GM18498 (cell line): Measurements from ENCODE around the gene SPTA1.
"Not testable (repeated sequence)": the region's sequence is repeated elsewhere in the genome, so short reads cannot be mapped to it uniquely, and the experiment has no call there.

Experiments
- ATAC-seq: cut with Tn5 transposase; IDR thresholded peaks from one replicate; pipeline ENCODE4 v1.9.1; 2021; ENCODE audit warnings: mild to moderate bottlenecking, moderate library complexity; ENCODE audit not compliant: unreplicated experiment

SPTA1 gene

DNA sequence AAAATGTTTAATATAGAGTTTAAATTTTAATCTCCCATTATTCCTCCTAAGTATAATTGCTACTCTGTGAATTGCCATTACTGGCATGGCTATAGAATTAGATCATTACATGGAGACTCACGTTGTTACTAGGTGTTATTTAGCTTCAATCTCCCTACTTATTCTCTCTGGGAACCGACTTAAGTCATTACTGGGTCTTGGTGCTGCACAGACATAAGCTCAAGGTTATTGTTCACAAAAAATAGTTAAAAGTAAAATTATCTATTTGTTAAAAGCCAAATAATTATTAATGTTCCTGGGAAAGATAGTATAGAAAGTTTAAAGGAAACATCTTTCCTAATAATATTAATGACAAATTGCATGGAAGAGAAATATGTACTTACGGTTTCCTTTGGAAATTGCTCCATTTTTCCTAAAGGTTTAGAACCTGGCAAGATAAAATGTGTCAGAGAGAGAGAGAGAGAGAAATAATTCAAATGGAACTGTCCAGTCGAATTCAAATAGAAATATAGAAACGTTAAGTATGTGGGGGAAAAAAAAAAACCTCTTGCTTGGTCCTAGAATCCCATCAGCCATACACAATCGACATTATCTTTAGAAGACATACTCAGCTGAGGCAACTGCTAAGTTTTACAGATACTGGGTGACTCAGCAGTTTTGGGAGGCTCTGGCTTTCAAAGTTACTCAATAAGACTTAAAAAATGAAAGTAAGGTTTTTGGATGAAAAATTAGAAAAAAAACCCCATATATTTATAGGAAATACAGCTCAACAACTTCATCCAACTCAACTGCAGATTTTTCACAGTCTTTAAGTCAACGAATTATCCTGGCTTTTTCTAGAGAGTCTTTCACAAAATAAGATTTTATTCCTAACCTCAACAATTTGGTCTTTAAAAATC is at the start of gene SPTA1:
TSS of gene SPTA1 (minus strand) at position 605 of the 899 bp plus-strand sequence. CDS start at position 407, 198 bp downstream.
- no peak for ATAC-seq

DNA sequence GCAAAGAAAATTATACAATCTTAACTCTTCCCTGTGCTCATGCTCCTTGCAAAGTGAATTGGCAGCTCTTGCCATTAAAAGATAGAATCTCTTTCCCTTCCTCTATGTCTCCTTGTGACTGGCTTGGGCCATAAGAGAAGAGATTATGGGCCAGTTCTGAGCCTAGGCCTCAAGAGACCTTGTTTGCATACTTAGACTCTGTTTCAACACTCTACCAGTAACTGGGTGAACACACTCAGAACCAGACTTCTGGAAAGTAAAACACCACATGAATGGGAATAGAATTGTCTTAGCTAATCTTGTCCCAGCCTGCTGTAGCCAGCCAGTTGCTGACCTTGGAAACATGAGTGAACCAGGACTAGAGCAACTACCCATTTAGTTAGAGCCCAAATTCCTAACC is 49.3 kb upstream of the SPTA1 start:
- ATAC-seq = no peak

GRCh38 chr1:158732524-158732923 is 46.0 kb upstream of the SPTA1 start:
- no peak for ATAC-seq

- no peak for ATAC-seq
Observed at GRCh38 chr1:158731707-158732106, 45.2 kb upstream of the SPTA1 start.

- no peak for ATAC-seq
Observed at GRCh38 chr1:158730453-158730852, 43.9 kb upstream of the SPTA1 start.

DNA sequence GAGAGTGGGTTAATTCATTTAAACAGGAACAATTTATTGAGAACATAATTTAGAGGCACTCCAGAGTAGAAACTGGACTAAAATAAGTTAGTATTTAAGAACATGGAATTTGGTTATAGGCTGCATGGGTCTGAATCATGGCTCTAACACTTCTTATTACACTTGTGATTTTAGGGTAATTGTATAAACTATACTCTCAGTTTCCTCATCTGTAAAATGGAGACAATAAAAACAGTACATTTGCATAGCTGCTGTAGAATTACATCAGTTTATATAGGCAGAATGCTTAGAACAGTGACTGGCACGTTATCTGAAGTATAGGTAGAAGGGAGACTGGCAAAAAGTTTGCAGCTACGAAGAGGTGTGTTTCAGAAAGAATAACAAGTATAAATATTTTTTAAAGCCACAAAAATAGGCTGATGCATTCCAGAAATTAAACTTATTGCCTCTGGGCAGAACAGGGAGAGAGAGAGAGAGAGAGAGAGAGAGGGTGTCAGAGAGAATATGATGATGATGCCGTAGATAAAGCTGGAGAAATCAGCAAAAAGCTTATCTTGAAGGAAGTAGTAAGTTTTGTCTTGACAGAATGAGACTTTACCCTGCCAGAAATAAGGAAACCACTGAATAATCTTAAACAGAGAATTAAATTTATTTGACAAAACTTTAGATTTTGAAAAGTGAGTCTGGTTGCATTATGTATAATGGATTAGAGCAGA is 42.2 kb upstream of the SPTA1 start:
- ATAC-seq = no peak

DNA sequence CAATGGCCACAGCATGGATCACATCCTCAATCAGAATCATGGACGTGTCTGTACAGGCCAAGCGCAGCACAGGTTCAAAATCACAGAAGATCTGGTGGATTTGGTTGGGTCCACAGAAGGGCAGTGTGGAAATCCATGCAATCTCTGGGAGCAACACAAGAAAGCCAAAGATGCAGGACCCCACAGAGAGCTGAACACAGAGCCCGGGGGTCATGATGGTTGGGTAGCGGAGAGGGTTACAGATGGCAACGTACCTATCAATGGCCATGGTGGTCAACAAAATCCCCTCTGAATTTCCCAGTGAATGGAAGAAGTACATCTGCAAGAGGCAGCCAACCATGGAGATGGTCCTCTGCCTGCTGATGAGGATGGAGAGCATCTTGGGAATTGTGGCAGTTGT is 37.9 kb upstream of the SPTA1 start:
- ATAC-seq = no peak

GRCh38 chr1:158720620-158721019 is 34.1 kb upstream of the SPTA1 start, which contains the start of gene OR6K3:
TSS of gene OR6K3 (minus strand) at chr1:158720720. CDS start at chr1:158718115, 2,605 bp downstream.
- ATAC-seq = no peak

DNA sequence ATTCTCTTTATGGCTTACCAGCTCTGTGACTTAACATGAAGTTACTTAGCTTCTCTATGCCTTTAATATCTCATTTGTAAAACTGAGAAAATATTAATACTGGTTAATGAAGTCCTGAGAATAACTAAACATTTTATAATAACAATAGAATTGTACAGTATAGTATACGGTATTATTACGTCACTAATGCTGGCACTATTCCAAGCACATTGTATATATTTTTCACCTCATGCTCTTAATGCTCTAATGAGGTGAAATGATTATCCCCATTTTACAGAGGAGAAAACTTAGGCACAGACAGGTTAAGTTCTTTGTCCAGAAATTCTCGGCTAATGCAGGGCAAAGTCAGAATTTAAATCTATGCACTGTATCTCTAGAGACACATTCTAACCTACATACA is 33.1 kb upstream of the SPTA1 start:
- ATAC-seq = no peak

- ATAC-seq = no peak
Observed at GRCh38 chr1:158717344-158717743, 30.8 kb upstream of the SPTA1 start.

- ATAC-seq = peak; percentile 54
Observed at GRCh38 chr1:158716335-158716734, 29.8 kb upstream of the SPTA1 start.

DNA sequence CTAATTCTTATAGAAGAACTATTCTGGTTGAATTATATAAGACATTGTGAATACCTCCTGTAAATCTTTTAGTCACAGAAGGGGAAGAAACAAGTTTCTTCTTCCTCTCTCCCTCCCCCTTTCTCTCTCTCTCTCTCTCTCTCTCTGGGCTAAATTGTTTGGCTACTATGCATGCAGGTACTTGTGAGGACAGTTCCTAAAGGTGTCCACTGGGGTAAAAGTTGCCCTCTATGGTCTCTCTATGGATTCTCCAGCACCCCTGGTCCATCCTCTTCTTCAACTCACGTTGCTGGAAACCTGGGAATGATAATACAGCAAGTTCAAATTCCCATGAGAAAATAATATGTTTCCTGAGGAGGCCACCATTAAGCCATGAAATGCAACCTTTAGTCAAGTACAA is 28.2 kb upstream of the SPTA1 start:
- no peak for ATAC-seq

DNA sequence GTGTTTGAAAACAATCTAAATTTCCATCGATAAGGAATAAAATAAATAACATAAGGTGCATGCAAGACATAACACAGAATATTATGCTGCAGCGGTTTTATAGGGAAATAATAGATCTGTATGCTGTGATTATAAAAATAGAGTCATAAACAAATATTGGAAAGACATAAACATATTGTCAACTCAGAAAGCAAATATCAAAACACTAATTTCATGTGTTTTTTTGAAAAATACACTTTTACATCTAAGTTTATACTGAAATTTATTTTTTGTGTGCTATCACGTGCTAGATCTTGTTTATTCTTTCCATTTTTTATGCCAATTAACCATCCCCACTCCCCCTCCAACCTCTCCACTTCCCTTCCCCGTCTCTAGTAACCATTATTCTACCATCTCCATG is 24.6 kb upstream of the SPTA1 start:
- no peak for ATAC-seq

GRCh38 chr1:158706096-158706495 is 19.6 kb upstream of the SPTA1 start:
- ATAC-seq = no peak

GRCh38 chr1:158700552-158700951 is 14.0 kb upstream of the SPTA1 start, which contains the start of gene OR6K2:
TSS of gene OR6K2 (minus strand) at chr1:158700652. CDS start at chr1:158700652, 0 bp downstream.
- ATAC-seq = no peak

DNA sequence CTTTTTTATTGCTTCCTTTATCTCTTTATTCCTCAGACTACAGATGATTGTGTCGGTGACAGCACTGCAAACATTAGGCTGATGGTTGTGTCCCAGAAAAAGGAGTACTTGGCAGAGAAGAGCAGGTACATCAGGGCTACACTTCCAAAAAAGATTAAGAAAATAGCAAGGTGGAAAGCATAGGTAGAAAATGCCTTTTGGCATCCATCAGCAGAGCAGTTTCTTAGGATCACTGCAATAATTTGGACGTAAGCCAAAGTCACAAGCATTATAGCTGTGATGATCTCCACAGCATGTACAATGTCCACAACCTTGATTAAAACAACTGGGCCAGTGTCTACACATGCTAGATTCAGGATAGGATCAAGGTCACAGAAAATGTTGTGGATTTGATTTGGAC is 8.1 kb upstream of the SPTA1 start:
- no peak for ATAC-seq

GRCh38 chr1:158692356-158692755 is 5.8 kb upstream of the SPTA1 start:
- no peak for ATAC-seq

GRCh38 chr1:158691907-158692306 is 5.4 kb upstream of the SPTA1 start:
- ATAC-seq = no peak

GRCh38 chr1:158691149-158691548 is 4.6 kb upstream of the SPTA1 start:
- ATAC-seq = not testable (repeated sequence)

- ATAC-seq = no peak
Observed at GRCh38 chr1:158689875-158690274, 3.4 kb upstream of the SPTA1 start.

GRCh38 chr1:158689110-158689509 is 2.6 kb upstream of the SPTA1 start:
- ATAC-seq = no peak

DNA sequence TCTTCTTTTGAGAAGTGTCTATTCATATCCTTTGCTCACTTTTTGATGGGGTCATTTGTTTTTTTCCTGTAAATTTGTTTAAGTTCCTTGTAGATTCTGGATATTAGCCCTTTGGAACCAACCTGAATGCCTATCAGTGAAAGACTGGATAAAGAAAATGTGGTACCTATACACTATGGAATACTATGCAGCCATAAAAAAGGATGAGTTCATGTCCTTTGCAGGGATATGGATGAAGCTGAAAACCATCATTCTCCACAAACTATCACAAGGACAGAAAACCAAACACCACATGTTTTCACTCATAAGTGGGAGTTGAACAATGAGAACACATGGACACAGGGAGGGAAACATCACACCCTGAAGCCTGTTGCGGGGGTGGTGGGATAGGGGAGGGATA is 1.8 kb upstream of the SPTA1 start:
- ATAC-seq = not testable (repeated sequence)
